Body of pancreas (tissue), 4 donors: Measurements from ENCODE around the gene COX8A.

Experiments
- CTCF ChIP-seq, 7 experiments: fragments of 450-650 bp in 4 of 7; fragments of 200-600 bp in 3 of 7; sonication (generic) in 3 of 7; IDR thresholded peaks; one replicate each; pipeline ENCODE4 v1.5.1; 2016 to 2019; ENCODE audit warnings: antibody characterized with exemption in 7 of 7
- POLR2A ChIP-seq, 3 donors: fragments of 450-650 bp; IDR thresholded peaks; one replicate each; pipeline ENCODE4 v1.6.1; 2016; ENCODE audit warnings: antibody characterized with exemption in 3 of 3, mild to moderate bottlenecking in 2 of 3

- TF ChIP-seq CTCF (IDR thresholded peaks at IDR 0.05) (no peak), POLR2A (IDR thresholded peaks at IDR 0.05) (no peak)
Measured at GRCh38 chr11:63999349-64000025, 25.1 kb downstream of the COX8A start.
